HK-2 (cell line): ENCODE results near the gene CDR2L.

Source experiments
- DNase-seq: peaks from one replicate; pipeline ENCODE4 v3.0.0-alpha.2; 2018; ENCODE audit not compliant: unreplicated experiment

CDR2L gene

GRCh38 chr17:74987418-74987908 is at the start of gene CDR2L:
Gene CDR2L, plus strand, starts transcription at chr17:74987632. Its CDS starts 412 bp downstream, at chr17:74988044.
- peak; percentile 93 for DNase-seq

DNA sequence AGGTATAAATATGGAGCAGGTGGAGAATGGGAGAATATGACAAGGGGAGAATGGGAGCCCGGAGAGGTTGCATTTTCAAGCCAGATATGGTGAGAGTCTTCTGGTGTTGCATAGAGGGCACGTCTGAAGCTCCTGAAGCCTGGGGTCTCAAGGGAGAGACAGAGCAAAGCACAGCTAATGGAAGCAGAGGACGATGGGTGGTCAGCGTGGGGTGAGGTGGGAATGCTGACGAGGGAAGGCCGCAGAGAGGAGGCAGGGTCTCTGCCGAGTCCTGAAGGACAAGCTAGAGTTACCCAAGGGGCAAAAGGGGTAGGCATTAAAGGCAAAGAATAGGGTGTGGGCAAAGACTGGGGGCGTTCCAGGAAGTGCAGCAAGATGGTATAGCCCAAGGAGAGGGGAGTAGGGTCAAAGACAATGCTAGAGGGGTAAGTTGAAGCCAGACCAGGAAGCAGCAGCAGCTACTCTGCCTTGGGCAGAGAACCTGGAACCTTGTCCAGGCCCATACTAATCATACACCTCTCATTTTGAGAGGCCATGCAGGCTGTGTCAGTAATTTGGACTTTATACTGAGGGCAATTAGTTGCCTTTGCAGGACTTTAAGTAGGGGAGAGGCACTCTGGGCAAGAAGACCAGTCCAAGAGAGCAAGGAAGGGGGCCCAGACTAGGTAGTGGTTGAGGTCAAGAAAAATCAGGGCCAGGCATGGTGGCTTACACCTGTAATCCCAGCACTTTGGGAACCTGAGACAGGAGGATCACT is 49.1 kb upstream of the CDR2L start:
- DNase-seq: no peak

DNA sequence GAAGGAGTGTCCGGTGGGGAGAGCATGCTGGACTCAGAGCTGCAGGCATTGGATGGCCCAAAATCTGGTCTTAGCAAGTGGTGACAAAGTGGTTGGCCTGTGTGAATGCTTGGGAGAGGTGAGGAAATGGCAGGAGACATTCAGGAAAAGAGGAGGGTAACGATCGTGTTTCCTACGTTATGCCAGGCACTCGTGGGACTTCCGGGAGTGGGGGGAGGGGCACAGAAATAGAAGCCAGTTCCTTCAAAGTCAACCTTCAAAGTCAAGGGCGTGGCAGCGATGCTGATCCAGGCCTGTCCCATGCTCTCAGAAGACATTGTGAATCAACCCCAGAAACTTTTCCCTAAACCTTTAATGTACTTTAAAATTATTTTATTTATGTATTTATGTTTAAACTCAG is 47.9 kb upstream of the CDR2L start:
- DNase-seq: no peak

DNA sequence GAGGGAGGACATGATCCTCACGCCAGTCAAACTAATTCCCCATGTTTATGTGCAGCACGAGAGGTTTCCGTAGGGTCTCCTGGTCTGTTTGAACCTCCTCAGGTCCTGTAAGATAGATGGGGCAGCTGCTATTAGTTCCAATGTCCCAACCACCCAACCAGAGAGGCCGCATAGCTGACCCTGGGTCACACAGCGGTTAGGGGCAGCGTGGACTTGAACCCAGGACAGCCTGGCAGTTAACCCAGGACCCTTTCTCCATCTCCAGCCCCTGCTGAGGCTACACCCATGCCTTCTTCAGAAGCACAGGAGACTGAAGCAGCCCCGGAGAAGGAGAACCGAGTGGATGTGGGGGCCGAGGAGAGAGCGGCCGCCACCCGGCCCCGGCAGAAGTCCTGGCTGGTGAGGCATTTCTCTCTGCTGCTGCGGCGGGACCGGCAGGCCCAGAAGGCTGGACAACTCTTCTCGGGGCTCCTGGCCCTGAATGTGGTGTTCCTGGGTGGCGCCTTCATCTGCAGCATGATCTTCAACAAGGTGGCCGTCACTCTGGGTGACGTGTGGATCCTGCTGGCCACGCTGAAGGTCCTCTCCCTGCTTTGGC is 46.2 kb upstream of the CDR2L start:
- DNase-seq: no peak

DNA sequence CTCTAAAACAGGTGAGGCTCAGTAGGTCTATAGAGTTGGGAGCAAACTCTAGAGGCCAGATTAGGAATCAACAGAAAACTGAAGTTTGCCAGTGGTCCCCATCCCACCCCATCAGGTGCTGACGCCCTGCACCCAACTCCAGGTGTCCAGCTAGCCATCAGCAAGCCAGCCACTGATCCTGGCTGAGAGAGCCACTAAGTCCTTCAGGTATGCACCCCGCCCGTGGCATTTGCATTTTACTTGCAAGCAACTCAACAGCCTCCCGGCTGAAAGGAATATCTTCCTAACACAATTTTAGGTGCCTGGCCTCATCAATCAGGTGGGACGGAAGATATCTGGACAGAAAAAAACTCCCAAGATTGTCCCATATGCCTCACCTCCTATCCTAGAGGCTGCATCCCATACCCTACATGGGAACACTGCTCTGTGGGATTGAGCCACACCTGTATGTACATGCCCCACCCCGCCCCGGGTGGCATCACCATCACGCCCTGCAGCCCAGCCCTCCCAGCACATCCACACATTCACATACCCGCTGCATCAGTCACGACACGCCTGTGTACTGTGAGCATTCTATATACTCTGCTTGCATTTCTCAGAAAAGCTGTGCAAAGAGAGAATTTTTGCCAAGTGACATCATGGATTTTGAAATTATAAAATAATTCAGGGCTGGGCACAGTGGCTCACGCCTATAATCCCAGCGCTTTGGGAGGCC is 43.5 kb upstream of the CDR2L start:
- DNase-seq: no peak

DNA sequence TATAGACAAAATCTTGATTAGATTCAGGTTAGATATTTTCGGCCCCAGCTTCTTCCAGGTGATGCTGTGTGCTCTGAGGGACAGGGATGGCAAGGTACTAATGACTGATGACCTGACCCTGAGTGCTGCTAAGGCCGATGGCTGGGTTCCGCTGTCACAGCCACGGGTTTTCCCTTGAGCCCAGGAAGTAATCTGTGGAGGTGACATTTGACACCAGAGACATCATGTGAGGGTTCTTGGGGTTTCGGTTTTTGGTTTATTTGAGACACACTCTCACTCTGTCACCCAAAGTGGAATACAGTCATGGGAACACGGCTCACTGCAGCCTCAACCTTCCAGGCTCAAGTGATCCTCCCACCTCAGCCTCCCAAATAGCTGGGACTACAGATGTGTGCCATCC is 41.9 kb upstream of the CDR2L start:
- no peak for DNase-seq

- DNase-seq: no peak
These were observed 40.8 kb upstream of the CDR2L start for GRCh38 chr17:74946641-74947040.

DNA sequence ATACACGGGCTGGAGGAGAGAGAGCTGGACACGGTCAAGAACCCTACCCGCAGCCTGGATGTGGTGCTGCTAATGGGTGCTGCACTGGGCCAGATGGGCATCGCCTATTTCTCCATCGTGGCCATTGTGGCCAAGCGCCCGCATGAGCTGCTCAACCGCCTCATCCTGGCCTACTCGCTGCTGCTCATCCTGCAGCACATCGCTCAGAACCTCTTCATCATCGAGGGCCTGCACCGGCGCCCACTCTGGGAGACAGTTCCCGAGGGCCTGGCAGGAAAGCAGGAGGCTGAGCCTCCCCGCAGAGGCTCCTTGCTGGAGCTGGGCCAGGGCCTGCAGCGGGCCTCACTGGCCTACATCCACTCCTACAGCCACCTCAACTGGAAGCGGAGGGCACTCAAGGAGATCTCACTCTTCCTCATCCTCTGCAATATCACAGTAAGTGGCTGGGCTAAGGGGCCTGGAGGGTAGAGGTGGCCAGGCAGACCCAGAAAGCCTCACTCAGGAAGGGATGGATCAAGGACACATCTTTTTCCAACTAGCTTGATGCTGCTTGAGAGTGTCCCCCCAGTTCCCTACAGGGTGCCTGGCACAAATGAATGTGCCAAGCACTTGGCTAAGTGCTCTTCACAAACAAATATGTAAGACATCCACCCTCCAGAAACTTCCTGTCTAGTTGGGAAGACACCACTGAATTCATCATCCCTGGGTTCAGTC is 40.2 kb upstream of the CDR2L start:
- no peak for DNase-seq

- no peak for DNase-seq
These were observed 37.8 kb upstream of the CDR2L start for GRCh38 chr17:74949455-74950115.

GRCh38 chr17:74950207-74950606 is 37.2 kb upstream of the CDR2L start:
- peak; percentile 22 for DNase-seq

DNA sequence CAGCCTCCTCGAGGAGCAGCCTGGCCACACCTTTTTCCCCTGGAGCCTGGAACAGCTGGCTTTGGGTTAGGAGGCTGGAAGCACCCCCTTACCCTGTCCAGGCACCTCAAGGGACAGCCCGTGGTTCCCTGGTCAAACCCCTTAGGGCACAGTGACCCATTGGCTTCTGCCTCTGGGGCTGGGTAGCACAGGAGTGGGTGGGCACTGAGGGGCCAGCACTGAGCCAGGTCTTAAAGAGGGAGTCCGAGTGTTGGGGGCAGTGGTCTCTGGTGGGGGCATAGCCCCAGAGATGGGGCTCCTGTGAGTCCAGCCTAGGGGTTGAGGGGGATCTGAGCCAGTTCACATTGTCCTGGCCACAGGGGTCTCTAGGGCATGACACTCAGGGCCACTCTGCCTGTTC is 36.4 kb upstream of the CDR2L start:
- DNase-seq: no peak

GRCh38 chr17:74951680-74952421 is 35.6 kb upstream of the CDR2L start:
- no peak for DNase-seq

GRCh38 chr17:74952431-74953133 is 34.9 kb upstream of the CDR2L start:
- no peak for DNase-seq

GRCh38 chr17:74953134-74953687 is 34.2 kb upstream of the CDR2L start:
- DNase-seq: no peak

DNA sequence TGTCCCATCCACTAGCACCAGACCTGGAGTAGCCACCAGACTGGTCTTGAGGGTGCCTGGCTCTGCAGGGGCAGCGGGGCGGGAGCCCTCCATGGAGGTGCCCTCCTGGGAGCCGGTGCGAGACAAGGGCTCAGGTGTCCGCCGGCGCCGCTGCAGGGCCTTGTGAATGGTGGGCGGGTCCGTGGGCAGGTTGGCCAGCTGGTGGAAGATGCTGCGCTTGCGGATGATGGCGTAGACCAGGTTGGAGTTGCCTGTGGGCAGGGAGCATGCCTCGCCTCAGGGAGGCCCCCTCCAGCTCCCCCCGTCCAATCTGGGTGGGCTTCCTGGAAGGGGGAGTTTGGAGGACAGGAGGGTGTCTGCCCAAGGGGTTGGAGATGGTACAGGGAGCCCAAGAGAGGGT is 33.3 kb upstream of the CDR2L start:
- DNase-seq: no peak

- DNase-seq: no peak
These were observed 32.6 kb upstream of the CDR2L start for GRCh38 chr17:74954665-74955421.

- DNase-seq: no peak
These were observed 31.3 kb upstream of the CDR2L start for GRCh38 chr17:74956093-74956492.

GRCh38 chr17:74957935-74958740 is 29.3 kb upstream of the CDR2L start:
- DNase-seq: peak; percentile 84
